OCI-LY1 (cell line): ENCODE data around the gene MTUS2.

ENCODE experiments used
- EZH2 ChIP-seq: fragments of 200-600 bp; sonication (generic), shearing (Covaris generic); IDR thresholded peaks from 2 replicates; pipeline ENCODE4 v1.8.0; 2017; ENCODE audit warnings: borderline replicate concordance, mixed run types, mild to moderate bottlenecking, antibody characterized with exemption, low read length, moderate library complexity, mixed read lengths
- TF ChIP-seq, protein P1 (sequence below): fragments of 200-600 bp; sonication (generic), shearing (Covaris generic); IDR thresholded peaks from 2 replicates; pipeline ENCODE4 v1.5.1; 2017; ENCODE audit warnings: mild to moderate bottlenecking, antibody characterized with exemption, low read length, moderate library complexity, mixed read lengths

DNA sequence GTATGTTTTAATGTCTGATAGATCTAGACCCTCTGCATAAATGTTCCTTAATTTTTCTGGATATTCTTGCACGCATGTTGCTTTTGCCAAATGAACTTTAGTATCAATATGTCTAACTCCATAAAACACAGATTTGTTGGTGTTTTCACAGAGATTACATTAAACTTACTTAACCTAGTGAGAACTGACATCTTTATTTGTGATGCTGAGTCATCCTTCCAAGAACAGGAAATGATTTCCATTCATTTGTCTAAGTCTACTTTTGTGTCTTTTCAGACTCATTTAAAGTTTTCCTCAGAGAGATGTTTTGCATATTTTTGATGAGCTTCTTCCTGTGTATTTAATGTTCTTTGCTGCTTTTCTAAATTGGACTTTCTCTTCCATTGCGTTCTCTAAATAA, 591.3 kb downstream of the MTUS2 start:
- TF ChIP-seq, protein P1, sequence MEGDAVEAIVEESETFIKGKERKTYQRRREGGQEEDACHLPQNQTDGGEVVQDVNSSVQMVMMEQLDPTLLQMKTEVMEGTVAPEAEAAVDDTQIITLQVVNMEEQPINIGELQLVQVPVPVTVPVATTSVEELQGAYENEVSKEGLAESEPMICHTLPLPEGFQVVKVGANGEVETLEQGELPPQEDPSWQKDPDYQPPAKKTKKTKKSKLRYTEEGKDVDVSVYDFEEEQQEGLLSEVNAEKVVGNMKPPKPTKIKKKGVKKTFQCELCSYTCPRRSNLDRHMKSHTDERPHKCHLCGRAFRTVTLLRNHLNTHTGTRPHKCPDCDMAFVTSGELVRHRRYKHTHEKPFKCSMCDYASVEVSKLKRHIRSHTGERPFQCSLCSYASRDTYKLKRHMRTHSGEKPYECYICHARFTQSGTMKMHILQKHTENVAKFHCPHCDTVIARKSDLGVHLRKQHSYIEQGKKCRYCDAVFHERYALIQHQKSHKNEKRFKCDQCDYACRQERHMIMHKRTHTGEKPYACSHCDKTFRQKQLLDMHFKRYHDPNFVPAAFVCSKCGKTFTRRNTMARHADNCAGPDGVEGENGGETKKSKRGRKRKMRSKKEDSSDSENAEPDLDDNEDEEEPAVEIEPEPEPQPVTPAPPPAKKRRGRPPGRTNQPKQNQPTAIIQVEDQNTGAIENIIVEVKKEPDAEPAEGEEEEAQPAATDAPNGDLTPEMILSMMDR: no peak
- no peak for TF ChIP-seq EZH2
